ENCODE data around the gene LRMDA.
"Not testable (repeated sequence)": the region's sequence is repeated elsewhere in the genome, so short reads cannot be mapped to it uniquely, and the experiment has no call there.

Gene LRMDA

GRCh38 chr10:75746356-75746755, 314.9 kb downstream of the LRMDA start:
- no peak for DNase-seq (ENCODE audit: low spot score)

GRCh38 chr10:75750093-75750875, 318.9 kb downstream of the LRMDA start:
- DNase-seq (ENCODE audit: low spot score): not testable (repeated sequence)

GRCh38 chr10:75751232-75751631, 319.8 kb downstream of the LRMDA start:
- DNase-seq (ENCODE audit: low spot score): no peak

- DNase-seq (ENCODE audit: low spot score): no peak
Observed at GRCh38 chr10:75753621-75754020, 322.2 kb downstream of the LRMDA start.

- no peak for DNase-seq (ENCODE audit: low spot score)
Observed at GRCh38 chr10:75754096-75754831, 322.8 kb downstream of the LRMDA start.

- DNase-seq (ENCODE audit: low spot score): no peak
Observed at GRCh38 chr10:75755528-75755927, 324.1 kb downstream of the LRMDA start.

GRCh38 chr10:75761289-75761688, 329.9 kb downstream of the LRMDA start:
- no peak for DNase-seq (ENCODE audit: low spot score)

GRCh38 chr10:75762431-75762802, 331.0 kb downstream of the LRMDA start:
- no peak for DNase-seq (ENCODE audit: low spot score)

GRCh38 chr10:75763652-75764051, 332.2 kb downstream of the LRMDA start:
- no peak for DNase-seq (ENCODE audit: low spot score)

GRCh38 chr10:75764974-75765788, 333.8 kb downstream of the LRMDA start:
- no peak for DNase-seq (ENCODE audit: low spot score)

- no peak for DNase-seq (ENCODE audit: low spot score)
Observed at GRCh38 chr10:75765789-75766096, 334.3 kb downstream of the LRMDA start.

GRCh38 chr10:75766106-75766505, 334.7 kb downstream of the LRMDA start:
- no peak for DNase-seq (ENCODE audit: low spot score)

GRCh38 chr10:75766752-75767151, 335.3 kb downstream of the LRMDA start:
- not testable (repeated sequence) for DNase-seq (ENCODE audit: low spot score)

- no peak for DNase-seq (ENCODE audit: low spot score)
Observed at GRCh38 chr10:75770626-75771081, 339.2 kb downstream of the LRMDA start.

GRCh38 chr10:75771606-75772005, 340.2 kb downstream of the LRMDA start:
- DNase-seq (ENCODE audit: low spot score): no peak

GRCh38 chr10:75772153-75772887, 340.9 kb downstream of the LRMDA start:
- no peak for DNase-seq (ENCODE audit: low spot score)

GRCh38 chr10:75773231-75773780, 341.9 kb downstream of the LRMDA start:
- DNase-seq (ENCODE audit: low spot score): no peak

- no peak for DNase-seq (ENCODE audit: low spot score)
Observed at GRCh38 chr10:75773813-75774782, 342.7 kb downstream of the LRMDA start.

- no peak for DNase-seq (ENCODE audit: low spot score)
Observed at GRCh38 chr10:75774783-75775490, 343.5 kb downstream of the LRMDA start.

All from putamen (tissue), 1 donor.